Activated T-cell treated with anti-CD3 and anti-CD28 coated beads, Interleukin-2, amount 50 U/mL, for 48 hours (primary cell): ENCODE data around the gene B3GNT7.
"Not testable (repeated sequence)": the region's sequence is repeated elsewhere in the genome, so short reads cannot be mapped to it uniquely, and the experiment has no call there.

Source experiments
- DNase-seq, 2 experiments: peaks; one replicate each; pipeline ENCODE4 v3.0.0-alpha.2; 2020

B3GNT7 gene

DNA sequence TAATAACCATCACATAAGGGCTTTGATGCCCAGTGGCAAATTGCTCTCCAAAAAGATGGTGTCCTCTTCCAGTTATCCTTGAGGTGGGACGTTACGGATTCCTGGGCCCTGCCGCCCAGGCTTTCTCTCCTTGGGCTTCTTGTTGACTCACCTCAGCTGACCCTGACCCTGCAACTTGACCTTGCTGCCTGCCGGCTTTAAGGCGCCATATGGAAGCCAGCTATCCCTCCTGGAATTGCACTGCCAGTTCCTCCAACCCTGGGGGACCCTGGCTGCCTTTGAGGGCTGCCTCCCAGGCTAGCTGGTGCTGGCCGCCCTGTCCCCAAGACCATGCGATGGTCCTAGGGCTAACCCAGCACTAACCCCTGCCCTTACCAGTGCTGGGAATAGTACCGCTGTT is 28.3 kb upstream of the B3GNT7 start:
- no peak for DNase-seq

GRCh38 chr2:231369580-231370428 is 25.7 kb upstream of the B3GNT7 start:
- DNase-seq, result no peak

DNA sequence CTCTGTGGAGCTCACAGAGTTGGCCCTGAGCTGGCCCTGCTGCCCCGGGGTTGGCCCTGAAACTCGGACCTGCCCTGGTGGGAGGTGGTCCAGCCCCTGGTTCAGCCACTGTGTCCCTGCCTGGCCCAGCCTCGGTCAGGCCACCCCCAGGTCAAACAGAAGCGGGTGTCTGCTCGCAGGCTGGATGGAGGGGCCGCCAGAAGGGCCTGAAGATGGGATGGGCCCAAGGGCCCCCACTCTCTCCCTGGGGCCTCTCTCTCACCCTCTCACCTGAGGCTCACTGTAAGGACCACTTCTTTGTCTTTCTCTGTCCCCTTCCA is 25.1 kb upstream of the B3GNT7 start:
- no peak for DNase-seq

DNA sequence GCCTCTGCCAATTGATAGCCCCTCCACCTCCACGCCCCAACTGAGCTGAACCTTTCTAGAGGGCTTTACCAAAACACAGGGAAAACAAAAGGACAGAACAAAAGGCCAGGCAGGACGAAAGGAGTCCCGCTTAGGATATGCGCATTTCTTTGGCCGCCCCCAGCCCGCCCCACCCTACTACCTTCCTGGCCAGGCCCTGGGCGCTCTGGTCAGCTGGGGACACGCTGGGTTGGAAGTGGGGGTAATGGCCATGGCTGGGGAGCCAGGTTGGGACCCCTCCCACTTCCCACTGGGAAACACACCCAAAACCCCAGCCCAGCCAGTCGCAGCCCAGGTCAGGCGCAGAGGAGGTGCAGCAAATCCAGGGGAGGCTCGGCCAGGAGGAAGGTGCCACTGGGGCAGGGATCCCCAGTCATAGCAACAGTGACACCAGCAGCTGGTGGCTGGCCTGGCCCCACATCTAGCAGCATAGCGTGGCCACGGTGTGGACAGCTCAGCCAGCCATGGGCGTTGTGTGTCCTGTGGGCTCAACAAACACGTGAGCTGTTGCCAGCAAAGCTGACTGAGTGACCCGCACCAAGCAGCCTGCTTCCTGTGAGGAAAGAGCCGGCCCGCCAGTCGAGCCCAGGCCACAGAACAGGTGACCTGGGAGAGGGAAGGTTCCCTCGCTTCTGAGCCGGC is 24.6 kb upstream of the B3GNT7 start:
- DNase-seq, result no peak

GRCh38 chr2:231371430-231372054 is 24.0 kb upstream of the B3GNT7 start:
- DNase-seq, result no peak

DNA sequence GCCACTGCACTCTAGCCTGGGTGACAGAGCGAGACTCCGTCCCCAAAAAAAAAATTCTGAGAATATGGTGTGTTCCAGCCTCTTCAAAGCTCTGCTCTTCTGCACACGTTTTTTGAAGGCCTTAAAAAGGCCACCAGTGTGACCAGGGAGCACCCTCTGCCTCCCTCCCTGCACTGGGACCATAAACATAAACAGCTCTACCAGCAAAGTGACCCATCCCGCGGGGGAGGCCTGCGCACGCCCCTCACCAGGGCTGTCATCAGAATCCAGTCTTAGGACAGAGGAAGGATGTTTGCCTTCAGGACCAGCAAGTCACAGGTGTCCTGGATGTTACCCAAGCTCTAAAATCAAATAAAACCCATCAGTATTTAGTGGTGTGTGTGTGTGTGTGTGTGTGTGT is 23.2 kb upstream of the B3GNT7 start:
- DNase-seq, result no peak

DNA sequence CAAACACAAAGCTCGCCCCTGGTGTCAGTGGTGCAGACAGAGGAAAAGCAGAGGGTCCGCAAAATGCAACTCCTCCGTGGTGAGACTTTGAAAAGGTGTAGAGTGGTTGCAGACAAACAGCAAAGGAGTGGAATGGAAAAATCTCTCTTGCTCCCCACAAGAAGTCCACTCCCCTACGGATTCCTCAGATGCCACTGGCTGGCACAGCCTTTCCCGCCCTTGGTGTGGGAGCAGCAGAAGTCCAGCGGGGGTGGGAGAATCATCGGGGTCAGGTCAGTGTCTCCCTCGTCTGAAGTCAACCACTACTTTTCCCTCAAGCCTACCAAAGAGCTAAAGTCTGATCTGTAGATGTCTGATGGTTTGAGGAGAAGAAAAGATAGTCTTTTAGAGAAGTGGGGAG is 22.3 kb upstream of the B3GNT7 start:
- no peak for DNase-seq

DNA sequence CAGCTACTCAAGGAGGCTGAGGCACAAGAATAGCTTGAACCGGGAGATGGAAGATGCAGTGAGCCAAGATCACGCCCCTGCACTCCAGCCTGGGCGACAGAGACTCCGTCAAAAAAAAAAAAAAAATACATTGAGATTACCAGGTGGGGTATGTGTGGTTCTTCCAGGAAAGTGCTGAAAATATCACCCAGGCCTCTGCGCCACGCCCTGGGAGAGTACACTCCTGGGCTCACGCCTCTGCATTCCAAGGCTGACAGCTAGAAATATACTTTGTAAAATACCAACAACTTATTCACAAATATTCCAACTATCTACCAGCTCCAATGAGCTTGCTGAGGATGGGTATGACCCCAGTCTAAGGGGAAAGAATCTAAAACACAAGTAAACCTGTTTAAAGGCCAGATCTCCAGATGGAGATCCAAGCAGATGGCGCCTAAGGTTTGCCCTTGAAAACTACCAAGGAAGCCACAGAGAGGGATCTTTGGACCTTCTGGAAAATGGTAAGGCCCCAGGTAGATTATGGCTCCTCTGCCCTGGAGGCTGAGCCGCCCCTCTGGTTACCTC is 21.6 kb upstream of the B3GNT7 start:
- DNase-seq, result no peak

DNA sequence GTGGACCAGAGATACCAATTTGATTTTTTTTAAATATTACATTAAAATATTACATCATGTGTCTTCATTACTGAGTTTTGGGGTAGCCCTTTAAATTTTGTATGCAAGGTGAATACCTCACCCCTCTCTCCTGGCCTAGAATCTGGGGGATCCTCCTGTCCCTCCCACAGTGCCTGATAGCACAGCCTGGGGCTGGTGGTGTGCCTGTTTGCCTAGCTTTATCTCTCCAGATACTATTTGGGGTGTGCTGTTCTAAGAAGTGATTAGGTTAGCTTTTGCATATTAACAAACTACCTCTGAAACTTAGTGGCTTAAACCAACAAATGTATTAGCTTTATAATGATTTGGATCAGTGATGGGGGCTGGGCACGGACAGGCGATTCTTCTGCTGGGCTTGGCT is 20.7 kb upstream of the B3GNT7 start:
- DNase-seq, result no peak

GRCh38 chr2:231375994-231376615 is 19.4 kb upstream of the B3GNT7 start:
- not testable (repeated sequence) for DNase-seq

DNA sequence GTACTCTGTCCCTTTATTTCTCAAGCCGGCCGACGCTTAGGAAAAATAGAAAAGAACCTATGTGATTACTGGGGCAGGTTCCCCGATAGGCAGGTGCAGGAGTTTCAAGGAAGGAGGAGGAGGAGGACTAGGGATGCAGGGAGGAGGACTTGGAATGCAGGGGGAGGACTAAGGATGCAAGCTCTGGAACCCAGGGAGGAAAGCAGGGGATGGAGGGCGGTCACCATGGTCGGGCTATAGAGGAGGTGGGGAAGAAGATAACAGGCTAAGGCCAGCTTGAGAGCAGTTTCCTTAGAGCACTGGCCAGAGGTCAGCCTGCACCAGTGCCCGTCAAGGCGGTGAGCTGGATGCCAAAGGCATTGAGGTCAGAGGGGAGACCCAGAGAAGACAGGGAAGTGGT is 18.7 kb upstream of the B3GNT7 start:
- DNase-seq, result no peak

- DNase-seq, result no peak
Measured at GRCh38 chr2:231378026-231378722, 17.3 kb upstream of the B3GNT7 start.

DNA sequence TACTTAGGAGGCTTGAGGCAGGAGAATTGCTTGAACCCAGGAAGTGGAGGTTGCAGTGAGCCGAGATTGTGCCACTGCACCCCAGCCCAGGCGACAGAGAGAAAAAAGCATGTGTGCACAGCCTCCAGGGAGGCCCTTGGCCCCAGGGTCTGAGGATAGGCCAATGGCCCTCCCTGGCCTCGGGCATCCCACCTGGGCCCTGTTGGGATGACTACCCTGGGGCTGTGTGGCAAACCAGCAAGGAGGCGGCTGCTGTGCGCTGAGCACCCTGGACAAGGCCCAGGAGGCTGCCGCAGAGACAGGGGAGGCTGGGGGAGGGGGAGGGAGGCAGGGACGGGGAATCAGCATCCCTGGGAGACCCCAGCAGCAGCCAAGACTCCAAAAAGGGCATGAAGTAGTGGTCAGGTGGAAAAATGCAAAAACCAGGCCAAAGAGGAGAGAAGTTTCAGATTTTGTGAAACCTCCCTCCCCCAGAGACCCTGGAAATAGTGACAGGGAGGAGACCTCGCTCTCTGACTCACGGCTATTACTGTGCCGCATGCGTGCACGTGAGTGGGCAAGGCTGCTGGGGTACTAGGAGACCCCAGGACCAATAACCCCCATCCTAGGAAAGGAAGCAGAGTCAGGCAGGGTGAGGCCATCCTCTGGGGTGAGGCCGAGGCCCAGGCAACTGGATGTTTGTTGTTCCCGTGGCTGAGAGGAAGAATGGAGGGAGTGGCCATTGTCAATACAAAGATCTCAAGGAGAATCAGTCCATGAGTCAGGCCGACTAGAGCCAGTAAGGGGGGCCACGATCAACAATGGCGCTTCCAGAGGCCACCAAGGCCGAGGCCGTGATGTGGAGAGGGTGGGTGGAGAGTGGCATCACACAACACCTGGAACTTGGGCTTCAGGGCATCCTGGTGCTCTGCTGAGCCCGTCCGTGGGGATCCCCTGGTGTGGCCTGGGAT is 16.0 kb upstream of the B3GNT7 start:
- DNase-seq, result no peak

GRCh38 chr2:231380307-231380706 is 15.2 kb upstream of the B3GNT7 start:
- DNase-seq, result no peak

DNA sequence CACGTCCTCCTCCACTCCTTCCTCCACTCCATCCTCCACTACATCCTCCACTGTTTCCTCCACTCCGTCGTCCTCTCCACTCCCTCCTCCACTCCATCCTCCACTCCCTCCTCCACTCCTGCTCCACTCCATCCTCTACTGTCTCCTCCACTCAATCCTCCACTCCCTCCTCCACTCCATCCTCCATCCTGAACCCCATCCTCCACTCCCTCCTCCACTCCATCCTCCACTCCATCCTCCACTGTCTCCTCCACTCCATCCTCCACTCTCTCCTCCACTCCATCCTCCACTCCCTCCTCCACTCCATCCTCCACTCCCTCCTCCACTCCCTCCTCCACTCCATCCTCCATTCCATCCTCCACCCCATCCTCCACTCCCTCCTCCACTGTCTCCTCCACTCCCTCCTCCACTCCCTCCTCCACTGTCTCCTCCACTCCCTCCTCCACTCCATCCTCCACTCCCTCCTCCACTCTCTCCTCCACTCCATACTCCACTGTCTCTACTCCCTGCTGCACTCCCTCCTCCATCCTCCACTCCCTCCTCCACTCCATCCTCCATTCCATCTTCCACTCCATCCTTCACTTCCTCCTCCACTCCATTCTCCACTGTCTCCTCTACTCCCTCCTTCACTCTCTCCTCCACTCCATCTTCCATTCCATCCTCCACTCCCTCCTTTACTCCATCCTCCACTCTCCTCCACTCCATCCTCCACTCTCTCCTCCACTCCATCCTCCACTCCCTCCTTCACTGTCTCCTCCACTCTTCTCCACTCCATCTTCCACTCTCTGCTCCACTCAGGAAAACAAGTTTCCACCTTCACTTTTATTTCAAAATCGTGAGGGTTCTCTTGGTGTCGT is 14.3 kb upstream of the B3GNT7 start:
- no peak for DNase-seq

DNA sequence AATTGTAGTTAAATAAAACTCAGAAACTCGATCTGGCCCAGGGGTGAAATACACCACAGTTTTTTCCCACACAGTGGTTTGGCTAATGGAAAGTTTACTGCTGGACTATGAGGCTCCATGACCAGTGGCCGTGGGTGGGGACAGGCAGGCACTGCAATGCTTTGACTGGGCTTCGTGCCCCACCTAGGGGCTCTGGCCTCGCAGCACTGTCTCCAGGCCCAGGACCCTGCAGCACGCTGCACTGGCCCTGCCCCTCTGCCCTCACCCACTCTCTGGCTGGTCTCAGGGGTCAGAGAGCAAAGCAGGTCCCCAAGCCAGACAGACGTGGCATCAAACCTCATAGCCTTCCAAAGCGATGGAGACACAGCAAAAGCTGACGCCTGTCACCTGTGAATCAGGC is 13.4 kb upstream of the B3GNT7 start:
- DNase-seq, result no peak

GRCh38 chr2:231383416-231384108 is 11.9 kb upstream of the B3GNT7 start:
- no peak for DNase-seq

DNA sequence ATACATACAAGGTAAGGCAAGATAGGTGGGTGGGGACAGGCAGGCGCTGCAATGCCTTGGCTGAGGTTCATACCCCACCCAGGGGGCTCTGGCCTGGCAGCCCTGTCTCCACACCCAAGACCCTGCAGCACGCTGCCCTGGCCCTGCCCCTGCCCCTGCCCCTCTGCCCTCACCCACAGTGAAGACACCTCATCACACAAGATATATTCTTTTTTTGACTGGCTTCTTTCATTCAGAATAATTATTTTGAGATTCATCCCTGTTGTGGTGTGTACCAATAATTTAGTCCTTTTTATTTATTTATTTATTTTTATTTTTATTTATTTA is 11.4 kb upstream of the B3GNT7 start:
- DNase-seq, result no peak

DNA sequence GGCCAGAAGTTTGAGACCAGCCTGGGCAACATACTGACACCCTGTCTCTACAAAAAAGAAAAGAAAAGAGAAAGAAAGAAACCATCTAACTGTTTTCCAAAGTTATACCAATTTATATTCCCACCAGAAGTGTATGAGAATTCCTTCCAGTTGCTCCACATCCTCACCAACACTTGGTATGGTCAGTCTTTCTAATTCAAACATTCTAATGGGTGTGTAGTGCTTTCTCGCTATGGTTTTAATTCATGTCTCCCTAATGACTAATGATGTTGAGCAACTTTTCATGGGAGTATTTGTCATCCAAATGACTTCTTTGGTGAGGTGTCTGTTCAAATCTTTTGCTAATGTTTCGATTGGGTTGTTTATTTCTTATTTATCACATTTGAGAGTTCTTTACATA is 10.5 kb upstream of the B3GNT7 start:
- DNase-seq, result no peak

DNA sequence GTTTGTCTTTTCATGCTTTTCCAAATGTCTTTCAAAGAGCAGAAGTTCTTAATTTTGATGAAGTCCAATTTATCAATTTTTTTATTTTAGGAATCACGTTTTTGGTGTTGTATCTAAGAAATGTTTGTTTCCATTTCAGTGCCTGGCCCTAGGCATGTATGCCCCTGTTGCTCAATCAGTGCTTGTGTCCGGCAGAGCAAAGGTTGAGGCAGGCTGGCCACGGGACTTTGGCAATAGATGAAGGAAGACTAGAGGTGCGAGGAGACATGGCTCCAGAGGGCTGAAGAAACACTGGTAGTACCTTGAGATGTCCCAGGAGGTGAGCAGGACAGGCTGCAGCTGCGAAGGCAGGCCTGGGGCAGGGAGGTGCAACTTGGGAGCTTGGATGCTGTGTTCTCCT is 10.1 kb upstream of the B3GNT7 start:
- DNase-seq, result no peak
